ENCODE results near the gene CTNNBL1.

Gene CTNNBL1

DNA sequence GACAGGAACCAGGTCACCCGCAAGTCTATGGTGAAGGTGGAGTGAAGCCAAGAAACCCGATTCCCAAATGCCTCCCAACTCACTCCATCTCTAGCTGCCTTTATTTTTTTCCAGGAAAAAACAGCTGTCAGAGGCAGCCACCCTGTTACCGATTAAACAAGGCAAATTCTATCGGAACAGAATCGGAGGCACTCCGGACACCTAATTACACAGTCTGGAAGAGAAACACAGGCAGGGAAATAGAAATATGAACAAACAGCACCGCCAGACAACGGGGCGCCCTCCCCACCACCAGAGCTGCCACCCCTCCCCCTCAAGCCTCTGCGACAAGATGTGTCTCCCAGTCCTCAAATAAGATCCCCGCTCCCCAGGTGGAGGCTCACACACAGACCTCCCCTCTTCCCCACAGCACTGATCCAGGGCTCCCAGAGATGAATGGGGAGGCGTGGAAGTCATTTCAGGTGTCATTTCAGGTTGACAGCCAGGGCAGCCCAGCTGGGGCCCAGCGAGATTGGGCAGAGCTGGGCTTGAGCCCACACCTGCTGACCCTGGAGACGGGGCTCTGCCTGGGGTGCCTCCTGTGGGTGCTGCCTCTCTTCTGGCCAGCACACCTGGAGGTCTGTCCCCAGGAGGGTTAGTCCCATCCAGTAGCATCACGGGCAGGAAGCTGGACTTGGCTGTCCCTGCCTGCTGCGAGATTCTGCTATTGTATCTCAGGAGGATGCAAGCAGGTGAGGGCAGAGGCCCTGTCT is 189.3 kb downstream of the CTNNBL1 start:
- no peak for DNase-seq

DNA sequence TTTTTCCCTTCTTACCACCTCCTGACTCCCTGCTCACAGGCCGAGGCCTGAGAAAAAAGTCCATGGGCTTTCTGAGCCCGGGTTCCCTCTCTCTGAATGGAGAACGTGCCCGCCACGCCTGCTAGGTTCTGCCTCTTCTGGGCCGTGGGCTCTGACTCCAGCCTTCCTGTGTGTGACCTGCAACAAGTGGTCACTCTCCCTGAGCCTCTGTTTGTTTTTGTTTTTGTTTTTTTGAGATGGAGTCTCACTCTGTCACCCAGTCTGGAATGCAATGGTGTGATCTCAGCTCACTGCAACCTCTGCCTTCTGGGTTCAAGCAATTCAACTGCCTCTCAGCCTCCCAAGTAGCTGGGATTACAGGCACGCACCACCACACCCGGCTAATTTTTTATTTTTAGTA is 191.2 kb downstream of the CTNNBL1 start:
- DNase-seq, result no peak

DNA sequence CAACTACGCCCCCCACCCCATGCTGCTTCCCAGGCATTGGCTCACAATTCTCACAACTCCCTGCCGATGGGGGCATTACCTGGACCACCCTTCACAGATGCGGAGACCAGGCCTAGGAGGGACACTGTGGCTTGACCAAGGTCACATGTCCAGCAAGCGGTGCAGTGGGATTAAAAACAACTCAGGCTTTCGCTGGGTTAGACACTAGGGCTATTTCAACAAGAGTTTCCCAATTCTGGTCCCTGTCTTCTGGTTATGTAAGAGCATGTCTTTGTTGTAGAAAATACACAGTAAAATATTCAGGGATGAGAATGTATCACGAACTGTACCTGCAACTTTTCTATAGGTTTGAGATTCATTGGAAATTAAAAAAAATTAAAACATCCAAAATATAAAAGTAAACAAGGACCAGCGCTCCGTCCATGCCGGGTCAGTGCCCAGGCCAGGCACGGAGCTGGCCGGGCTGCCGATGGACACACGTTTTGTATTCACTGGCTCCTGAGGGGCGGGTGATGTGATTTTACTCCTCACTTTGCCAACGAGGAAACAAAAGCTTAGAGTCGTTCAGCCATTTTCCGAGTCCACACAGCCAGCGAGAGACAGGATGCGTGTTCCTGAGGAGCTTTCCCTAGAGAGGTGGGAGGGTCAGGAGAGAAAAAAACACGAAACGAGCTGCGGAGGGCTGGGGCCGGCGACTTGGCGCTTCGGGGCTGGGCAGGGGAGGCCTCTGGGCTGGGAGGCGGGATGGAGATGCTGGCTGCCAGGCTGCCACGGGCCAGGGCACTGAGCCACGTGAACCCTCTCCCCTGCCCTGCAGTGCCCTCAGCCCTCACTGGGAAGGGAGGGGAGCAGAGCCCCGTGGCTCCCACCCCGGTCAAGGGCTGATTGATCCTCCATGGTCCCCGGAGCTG is 192.0 kb downstream of the CTNNBL1 start:
- no peak for DNase-seq

DNA sequence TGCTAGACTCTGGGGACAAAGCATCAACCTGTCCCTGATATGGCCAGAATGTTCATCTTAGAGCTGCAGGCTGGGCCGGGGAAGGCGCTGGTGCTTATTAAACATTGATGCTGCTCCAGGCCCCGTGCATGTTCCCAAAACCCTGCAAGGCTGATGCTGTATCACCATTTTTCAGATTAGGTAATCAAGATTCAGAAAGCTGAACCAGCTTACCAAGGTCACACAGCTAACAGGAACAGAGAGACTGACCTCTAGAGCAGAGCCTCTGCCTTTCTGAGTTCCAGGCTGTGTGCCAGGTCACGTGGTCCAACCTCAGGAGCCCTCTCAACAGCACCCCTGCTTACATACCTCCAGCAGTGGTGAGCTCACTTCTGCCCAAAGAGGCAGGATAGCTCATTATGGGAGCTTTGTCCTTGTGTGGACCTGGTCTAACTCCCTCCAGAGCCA is 193.0 kb downstream of the CTNNBL1 start:
- no peak for DNase-seq

DNA sequence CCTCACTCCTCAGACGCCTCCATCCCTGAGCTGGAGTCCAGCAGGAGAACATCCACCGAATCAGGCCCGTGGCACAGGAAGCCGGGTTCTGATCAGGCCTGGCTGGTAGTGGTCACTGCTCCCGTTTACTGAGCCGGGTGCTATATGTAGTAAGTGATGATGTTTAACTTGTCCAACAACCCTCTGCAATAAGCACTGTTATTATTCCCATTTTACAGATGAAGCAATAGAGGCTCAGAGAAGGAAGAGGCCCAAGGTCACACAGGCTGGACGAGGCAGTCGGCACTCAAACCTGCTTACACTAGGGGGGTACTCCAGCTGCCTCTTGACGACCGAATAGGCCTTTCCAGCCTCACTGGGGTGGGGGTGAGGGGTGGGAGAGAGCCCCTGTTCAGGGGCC is 194.8 kb downstream of the CTNNBL1 start:
- DNase-seq, result no peak

DNA sequence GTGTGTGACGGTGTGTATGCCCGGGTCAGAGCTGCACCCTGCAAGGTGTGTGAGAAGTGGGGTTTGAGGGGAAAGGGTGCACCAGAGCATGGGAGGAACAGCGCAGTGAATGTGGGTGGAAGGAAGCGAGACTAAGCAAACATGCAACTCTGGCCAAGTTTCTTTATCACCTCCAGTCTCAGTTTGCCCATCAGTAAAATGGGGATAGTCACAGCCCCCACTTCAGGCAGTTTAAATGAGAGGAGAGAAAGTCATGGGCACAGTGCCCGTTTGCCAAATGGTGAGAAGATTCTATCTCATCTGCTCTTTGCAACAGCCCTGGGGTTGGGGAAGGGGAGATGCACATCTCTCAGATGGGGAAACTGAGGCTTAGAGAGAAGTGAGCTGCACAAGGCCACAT is 196.3 kb downstream of the CTNNBL1 start:
- no peak for DNase-seq

DNA sequence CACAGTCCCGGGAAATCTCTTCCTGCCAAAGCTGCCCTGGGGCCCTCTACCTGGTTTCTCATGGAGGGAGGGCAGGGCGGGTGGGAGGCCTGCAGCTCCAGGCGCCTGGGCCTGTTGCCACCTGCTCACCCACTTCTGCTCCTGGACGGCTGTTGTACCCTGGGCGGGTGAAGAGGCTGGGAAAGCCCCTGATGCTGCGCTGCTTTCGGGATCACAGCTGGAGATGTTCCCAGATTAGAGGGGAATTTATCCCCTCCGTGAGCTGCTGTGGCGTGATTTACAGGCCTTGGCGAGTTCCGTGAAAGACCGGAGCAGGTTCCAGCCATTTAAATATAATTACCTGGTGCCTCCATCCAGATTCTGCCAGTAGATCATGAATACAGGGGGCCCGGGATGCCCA is 196.8 kb downstream of the CTNNBL1 start:
- no peak for DNase-seq

DNA sequence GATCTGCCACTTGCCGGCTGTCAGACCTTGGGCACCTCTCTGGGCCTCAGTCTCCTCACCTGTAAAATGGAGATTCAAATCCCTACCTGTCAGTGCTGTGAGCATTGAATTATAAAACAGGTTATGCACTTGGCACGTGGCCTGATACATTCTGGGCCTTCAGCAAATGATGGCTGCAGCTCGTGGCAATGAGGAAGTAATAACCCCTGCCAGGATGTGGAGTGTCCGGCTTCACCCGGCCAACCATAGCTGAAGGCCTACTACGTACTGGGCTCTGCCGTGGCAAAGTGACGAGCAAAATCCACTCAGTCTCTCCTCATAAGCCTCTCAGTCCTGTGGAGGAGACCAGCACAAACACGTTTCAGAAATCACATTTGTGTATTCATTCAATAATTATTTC is 198.2 kb downstream of the CTNNBL1 start:
- no peak for DNase-seq

DNA sequence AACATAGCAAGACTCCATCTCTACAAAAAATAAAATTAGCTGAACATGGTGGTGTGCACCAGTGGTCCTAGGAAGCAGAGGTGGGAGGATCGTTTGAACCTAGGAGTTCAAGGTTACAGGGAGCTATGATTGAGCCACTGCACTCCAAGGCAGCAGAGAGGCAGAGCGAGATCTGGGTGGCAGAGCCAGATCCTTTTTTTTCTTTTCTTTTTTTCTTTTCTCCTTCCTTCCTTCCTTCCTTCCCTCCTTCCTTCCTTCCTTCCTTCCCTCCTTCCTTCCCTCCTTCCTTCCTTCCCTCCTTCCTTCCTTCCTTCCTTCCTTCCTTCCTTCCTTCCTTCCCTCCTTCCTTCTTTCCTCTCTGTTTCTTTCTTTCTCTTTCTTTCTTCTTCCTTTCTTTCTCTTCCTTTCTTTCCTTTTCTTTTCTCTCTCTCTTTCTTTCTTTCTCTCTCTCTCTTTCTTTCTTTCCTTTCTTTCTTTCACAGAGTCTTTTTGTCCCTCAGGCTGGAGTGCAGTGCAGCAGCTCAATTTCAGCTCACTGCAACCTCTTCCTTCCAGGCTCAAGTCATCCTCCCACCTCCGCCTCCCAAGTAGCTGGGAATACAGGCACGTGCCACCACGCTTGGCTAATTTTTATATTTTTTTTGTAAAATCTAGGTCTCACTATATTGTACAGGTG is 199.9 kb downstream of the CTNNBL1 start:
- no peak for DNase-seq

DNA sequence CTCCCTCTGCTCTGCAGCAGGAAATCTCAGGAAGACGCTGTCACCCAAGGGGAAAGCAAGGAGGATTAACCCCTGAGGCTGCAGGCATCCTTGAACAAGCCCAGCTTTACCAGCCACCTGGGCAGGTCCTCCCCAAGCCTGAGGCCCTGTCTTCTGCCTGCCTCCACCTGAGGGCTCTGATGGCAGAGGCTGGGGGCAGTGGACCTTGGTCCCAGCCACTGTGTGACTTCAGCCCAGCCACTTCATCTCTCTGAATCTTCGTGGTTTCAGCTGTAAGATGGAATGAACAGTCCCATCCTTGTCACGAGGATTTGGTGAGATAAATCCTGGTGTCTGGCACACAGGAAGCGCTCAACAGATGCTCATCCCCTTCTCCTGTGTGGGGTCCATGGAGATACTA is 200.6 kb downstream of the CTNNBL1 start:
- no peak for DNase-seq

DNA sequence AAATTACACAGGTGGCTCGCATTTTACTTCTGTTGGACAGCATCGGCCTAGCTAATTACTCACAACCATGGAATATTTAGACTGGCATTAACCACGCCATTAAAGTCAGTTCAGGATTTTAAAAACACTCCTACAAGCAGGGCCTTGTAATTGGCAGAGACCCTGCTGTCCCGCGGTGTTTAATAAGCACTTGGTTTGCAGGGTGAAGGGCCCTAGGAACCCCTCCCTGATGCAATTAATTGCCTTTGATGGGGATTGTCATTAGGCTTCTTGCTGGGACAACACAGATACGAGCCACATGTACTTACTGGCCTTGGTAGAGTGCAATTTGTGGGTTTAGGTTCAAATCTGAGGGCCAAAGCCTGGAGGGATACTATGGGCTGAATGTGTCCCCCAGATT is 201.3 kb downstream of the CTNNBL1 start:
- no peak for DNase-seq

DNA sequence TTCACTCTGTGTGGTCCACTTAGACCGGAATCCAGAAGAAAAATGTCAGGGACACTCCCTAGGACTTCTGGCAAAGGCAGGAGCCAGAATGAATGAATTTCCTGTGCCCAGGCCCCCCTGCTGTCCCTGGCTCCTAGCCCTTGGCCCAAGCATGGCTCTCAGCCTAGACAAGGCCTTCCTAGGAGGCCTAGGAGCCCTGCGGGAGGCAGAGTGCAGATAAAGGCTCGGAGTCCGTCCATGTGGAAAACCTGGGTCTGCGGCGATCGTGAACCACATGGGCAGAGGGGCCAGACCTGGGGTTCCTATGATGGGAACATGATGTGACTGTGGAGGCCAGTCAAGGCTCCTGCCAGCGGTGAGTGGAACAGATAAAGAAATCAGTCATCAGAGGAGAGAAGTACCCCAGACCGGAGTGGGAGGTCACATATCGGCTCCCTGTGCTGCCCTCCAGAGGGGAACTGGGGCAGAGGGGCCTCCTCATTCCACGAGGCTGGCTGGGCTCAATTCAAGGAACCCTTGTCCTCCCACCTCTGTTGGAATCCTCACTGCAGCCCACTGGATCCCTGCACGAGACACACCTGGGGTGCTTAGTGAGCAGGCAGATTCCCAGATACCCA is 203.2 kb downstream of the CTNNBL1 start:
- no peak for DNase-seq

DNA sequence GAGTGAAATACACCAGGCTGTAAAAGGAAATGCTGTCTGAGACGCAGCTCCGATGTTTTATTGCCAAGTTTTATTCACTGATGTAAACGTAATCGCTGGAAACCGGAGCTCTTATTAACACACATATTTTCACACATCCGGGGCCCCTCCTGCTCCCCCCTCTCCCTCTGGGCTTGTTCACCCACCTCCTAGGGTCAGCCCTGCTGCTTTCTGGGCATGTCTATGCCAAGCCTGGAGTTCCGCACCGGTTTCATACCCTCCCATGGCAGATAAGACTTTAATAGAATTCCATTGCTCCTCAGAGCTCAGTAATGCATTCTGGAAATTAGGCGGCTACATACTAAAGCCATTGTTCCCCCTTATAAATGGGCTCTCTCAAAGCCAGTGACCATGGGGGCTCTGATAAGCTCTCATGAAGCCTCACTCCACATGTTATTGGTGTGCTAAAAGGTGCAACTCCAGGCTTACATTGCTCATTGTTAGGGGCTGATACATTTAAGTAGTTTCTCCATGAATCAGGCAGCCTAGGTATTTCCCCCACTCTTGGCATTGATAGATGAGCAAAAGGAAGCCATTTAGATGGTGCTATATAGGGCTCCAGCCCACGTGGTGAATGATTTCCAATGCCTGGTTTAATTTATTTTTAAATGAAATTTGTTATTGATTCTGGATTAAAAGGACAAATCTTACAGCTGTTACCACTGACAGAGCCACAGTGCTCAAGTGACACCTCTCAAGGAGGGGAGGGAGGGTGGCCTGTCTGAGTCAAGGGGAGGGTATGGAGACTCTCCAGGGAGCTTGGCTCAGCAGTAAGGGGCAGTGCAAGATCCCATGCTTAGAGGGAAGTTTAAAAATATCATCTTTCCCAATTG is 204.6 kb downstream of the CTNNBL1 start:
- DNase-seq, result no peak

DNA sequence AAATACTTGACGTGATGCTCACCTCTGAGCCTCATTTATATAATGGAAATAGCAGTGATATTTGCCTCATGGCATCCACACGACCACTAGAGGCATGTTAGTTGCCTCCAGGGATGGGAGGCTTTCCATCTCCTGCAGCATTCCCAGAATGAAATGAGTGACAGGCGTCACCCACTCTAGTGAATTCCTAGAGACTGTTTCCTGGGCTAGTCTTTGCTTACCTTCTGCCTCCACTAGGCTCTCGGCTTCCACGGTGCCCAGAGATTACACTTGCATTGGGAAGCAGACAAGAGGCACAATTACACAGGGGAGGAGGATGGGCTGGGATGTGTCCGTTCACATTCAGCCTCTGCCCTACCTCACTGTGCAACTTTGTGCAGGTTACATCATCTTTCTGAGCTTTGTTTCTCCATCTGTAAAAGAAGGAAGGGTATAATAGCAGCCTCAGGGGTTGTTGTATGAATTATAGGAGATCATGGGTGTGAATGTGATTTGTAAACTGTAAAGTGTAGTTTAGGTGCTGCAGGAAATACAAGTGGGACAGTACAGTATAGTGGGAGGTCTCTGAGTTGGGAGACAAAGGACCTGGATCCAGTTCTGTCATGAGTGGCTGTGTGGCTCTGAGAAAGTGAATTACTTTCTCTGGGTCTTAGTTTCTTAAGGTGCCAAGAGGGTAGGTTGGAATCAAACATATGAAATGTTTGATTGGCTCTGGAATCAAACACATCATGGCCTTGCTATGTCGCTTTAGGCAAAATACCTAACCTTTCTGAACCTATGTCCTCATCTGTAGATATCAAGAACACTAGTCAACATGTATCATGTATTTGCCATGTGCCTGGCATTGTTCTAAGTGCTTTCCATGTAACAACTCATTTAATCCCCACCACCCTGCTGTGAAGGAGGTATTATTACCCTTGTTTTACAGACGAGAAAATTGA is 205.5 kb downstream of the CTNNBL1 start:
- DNase-seq, result no peak

DNA sequence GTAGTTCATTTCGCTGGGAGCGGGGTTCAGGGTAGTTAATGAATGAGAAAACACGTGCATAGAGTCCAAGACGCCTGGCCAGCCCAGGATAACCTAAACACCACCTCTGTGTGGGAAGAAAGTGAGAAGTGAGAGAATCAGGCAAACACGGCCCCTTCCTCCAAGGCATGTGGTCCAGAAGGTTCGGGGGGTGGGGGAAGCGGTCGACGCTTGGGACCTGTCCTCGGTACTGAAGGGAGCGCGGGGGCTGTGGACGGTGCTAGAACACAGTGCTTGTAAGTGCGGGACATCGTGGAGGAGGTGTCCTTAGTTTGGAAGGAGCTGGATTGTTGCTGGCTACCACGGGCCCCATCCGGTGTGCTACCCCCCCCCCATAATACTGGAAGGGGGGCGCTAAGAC is 207.4 kb downstream of the CTNNBL1 start:
- DNase-seq, result no peak

DNA sequence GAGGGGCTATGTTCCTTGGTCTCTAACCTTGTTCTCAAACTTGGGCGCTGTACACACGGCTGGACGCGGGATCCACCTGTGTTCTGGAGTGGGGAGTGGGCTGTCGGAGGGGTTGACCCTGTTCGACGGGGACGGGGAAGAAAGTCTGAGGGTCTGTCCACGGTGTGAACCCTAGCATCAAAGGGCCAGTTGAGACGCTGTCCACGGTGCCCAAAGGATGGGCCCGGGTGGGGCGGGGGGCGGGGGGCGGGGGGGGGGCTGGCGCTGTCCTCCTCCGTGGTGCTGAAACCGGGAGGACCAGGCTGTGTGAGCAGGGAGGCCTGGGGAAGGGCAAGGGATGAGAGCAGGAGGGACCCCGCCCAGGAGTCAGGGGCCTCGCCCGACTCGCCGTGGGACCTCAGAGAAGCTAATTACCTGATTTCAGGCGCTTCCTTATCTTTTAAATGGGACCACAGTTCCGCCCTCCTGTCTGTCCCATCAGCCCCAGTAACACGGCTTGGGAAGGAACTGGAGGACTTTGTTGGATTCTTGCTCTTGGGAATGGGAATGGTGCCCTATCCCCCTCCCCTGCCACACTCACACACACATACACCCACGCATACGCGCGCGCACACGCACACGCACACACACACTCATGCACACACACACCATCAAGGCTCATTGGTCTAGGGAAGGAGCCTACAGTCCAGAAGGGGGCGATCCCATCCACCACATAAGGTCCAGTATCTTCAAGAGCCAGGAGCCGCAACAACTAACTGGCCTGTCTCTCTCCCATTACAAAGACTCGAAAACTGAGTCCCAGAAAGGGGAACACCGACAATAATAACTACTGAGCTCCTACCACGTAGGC is 208.0 kb downstream of the CTNNBL1 start:
- DNase-seq, result no peak

DNA sequence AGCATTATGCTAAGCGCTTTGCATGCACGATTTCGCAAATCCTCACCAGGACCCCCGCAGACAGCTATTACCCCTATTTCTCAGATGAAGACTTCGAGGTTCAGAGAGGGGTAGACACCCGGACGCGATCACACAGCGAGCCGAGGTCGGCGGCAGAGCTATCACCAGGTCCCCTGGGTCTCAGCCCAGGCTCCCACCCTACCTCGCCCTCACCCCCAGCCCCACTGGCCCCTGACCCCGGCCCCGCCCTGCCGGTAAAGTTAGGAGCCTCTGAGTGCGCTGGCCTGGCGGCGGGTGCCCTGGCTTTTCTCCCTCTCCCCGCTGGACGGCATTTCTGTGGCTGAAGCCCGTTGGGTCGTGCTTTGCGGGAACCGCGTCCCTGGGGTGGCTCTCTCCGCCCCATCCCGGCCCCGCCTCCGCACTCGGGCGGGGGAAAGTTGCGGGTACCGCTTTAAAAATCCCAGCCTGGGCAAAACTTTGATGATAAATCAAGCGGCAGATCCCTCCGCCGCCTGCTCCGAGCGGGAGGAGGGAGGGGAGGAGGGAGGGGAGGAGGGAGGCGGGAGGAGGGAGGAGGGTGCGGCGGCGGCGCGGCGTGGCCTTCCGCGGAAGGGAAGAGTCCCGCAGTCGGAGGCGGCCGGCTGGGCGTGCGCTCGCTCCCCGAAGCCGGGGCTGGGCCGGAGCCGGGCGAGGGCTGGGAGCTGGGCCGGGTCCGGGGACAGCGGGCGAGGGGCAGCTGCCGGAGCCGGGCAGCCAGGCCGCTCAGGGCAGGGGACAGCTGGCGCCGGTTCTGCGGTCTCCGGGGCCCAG is 208.9 kb downstream of the CTNNBL1 start, which contains the start of gene VSTM2L:
TSS of gene VSTM2L (plus strand) at position 624 of the 810 bp plus-strand sequence. CDS start 224 bp downstream, outside the sequence.
- no peak for DNase-seq

DNA sequence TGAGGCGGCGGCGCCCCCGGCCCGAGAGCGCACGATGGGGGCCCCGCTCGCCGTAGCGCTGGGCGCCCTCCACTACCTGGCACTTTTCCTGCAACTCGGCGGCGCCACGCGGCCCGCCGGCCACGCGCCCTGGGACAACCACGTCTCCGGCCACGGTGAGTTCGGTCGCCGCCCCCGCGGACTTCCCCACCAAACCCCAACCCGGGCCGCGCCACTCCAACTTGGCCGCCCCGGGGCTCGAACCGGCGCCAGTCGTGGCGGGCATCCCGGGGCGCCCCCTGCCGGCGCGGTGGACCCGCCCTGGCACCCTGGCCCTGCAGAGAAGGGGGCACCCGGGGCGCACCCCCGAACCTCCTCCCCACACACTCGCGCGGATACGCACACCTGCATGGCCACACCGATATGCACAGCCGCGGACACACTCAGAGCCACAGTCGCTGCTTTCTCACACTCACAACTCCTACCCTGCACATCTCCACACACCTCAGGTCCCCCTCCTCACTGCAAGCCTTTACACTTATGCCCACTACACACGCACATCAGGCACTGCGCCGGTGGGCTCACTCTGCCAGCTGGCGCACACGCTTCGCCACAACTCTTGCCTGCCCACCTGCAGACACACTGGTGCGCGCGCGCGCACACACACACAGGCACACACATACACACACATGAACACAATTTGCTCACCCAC is 209.6 kb downstream of the CTNNBL1 start:
- no peak for DNase-seq

All from cerebellar nuclear complex (tissue), 1 donor.